HG02759 (cell line): ENCODE data around the gene ERC2.

Experiments
- ATAC-seq: cut with Tn5 transposase; IDR thresholded peaks from one replicate; pipeline ENCODE4 v1.9.1; 2021; ENCODE audit warnings: mild to moderate bottlenecking, moderate library complexity; ENCODE audit not compliant: unreplicated experiment

ERC2 gene

DNA sequence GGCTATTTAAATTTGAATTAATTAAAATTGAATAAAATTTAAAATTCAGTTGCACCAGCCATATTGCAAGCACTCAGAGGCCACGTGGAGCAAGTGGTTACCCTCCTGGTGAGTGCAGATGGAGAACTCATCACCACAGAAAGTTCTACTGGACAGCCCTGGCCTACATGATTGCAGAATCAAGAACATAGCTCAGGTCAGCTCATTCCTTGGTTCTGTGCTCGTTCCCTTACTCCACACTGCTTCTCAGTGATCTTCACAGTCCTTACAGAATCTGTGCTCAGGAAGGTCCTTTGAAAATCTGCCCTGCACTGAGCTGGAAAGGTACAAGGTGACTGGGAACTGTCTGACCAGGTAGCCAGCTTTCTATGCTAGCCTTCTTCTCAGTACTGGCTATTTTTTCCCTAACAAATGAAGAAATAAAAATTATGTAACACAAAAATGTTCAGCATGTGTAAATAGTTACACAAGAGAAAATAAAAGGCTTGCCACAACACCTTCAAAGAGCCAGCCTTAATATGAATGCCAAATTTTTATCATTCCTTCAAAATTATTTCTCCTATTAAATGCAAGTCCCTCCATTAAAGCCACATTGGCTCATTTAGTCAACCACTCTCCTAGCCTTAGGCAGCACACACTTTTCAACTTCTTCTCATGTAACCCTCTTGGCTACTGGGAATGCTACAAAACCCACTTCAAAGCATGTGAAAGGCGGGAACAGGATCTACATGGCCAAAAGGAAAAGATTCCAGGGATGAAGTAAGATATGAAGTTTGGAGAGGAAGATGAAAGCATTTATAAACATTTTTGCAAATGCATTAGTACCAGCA, 654.8 kb downstream of the ERC2 start:
- ATAC-seq = no peak

DNA sequence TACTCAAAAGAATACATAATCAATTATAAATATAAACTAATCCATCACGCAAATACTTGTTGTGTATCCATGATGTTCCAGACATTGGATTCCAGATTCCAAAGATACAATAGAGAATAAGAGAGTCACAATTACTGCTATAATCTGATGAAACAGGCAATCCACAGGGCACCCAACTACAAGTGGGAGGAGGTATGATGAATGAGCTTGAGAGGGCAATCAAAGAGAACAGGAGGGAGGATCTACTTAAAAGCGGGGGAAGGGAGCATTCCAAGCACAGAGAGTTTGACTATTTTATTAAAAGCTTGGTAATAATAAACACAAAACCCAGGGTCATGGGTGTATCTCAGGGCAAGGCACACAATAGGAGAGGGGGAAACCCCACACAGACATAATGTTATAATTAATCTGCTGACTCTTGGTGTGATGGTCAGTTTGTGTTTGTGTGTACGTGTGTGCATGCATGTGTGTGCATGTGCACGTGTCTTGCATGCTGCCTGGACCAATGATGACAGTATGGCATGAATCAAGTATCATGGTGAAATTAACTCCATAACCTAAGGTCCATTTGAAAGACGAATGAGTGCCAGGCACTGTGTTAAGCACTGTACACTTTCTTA, 655.8 kb downstream of the ERC2 start:
- no peak for ATAC-seq

DNA sequence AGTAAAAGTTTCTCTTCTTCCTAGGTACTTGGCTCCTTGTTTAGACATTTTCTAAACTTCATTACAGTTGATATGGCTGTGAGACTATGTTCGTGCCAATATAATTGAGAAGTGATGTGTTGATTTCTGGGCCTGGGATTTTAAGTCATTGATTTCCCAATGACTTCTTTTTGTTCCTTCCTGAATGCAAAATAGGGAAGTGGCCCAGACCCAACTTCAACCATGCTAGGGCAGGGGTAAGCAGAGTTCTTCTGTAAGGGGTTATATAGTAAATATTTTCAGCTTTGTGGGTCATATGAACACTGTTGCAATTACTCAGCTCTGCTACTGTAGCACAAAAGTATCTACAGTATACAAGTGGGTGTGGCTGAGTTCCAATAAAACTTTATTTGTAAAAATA, 661.1 kb downstream of the ERC2 start:
- no peak for ATAC-seq

DNA sequence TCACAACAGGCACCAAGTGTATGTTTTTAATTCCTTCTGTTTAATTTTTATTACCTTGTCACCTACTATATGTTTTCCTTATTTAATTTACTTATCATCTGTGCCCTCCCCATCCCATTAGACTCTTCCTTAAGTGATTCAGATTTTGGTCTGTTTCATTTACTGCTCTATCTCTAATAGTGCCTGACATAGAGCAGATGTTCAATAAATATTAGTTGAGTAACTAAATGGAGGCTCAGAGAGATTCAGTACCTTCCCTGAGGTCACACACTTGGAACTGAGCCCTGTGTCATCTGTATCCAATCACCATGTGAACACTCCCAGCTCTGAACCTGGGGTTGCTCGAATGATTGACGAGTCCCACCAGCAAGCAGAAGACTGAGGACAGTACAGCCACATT, 663.1 kb downstream of the ERC2 start:
- no peak for ATAC-seq

DNA sequence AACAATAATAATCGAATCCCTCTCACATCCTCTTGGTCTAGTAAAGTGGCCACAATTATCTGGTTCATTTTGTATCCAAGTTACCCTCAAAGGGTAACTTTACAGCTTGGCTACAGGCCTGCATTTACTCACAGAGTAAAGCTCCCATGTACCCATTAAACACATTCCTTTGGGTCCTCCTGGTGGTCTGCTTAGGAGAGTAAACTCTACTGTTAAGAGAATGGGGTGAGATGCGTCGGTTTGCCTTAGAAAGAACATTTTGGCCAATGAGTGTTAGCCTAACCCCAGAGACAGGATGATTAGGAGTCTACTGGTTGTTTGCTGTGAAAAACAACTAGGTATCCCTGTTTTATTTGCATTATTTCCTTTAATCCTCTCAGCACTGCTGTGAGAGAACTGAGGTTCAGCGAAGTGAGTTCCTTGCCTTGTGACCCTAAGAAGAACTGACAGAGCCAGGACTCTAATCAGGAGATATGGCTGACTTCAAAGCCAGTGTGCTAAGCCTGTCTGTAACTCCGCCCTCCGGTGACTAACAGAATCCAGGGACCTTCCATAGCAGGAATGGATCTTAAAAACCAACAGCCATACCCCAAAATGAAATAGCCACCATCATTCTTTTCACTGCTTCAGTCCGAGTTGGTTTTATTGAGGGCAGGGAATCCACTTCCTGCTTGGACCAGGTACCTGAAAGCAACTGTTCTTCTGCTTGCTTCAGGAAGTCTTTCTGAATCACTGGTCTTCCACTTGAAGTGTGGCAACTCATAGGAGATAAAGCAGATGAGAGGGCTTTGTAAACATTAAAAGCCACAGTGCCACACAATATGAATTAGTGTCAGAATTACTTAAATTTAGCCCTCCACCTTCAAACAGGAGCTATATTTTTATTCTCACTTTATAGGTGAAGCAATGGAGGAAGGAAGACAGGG, 663.8 kb downstream of the ERC2 start:
- no peak for ATAC-seq

DNA sequence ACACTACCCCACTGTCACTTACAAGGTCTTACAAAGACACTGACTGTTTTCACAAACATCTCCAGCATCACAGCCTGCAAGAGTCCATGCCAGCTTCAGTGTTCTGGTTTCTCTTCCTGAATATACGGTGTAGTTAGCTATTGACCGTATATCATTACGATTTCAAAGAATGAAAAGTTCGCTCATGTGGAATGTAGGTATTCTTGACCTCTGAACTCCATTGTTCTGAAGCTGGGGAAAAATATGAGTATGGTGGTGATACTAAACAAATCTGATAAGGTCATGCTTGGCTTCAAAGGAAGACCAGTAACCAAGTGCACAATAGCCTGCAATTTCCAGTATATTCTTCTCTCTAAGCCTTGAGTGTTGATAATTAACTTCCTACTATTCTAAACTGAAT, 665.5 kb downstream of the ERC2 start:
- no peak for ATAC-seq

DNA sequence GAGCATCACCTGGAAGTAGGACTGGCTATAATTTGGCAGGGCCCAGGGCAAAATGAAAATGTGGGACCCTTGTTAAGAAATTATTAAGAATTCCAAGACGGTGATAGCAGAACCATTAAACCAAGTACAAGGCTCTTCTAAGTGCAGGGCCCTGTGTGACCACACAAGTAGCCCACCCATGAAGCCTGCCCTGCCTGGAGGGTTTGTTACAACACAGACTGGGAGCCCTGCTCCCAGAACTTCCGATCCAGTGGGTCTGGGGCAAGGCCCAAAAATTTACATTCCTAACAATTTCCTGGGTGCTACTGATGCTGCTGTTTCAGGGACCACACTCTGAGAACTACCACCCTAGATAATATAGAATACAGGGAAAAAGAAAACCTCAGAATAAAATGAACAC, 666.6 kb downstream of the ERC2 start:
- no peak for ATAC-seq

DNA sequence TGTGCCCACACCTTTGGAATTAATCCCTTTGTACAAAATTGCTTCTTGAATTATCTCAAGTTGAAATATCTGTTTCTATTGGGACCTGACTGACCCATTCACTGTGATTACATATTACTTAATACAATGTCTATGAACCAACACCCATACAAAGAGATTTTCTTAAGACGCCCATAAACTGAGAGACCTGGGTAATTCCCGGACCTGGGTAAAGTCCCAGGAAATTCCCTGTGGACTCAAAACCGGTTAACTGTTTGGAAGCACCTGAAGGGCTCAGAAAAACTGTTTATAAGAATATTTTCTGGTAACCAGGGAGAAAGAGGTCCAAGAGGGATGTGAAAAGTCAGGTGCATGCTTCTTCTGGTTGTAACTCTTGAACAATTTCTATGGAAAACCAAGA, 667.2 kb downstream of the ERC2 start:
- ATAC-seq = no peak

DNA sequence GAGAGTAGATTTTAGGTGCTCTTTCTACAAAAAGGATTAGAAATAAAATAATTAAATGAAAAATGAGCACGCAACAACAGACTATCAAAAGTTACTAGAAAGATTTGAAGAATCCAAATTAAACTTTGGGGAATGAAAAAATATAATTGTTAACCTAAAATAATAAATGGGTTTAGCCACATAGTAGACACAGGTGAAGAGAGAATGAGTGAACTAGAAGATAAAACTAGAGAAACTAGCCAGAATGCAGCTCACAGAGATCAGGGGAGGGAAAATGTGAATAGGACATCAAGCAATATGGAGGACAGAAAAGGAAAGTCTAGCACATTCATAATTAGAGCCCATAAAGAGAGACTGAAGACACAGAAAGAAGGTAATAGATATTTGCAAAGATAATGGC, 670.5 kb downstream of the ERC2 start:
- ATAC-seq = no peak

DNA sequence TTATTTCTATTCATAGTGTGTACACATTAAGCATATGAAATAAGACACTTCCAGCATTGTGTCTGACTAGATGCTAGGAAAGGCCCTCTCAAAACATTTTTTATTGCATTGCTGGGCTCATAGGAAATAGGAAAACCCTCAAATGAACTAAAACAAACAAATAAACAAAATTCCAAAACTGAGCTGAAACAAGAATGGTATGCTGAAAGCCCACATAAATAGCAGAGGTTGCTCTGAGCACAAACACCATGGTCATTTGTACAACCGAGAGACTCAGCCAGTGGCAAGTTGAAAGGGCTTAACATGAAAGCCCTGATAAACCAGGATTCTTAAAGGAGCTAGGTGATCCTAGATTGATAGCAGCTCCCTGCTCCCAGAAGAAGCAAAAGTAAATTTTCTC, 671.2 kb downstream of the ERC2 start:
- ATAC-seq = no peak

DNA sequence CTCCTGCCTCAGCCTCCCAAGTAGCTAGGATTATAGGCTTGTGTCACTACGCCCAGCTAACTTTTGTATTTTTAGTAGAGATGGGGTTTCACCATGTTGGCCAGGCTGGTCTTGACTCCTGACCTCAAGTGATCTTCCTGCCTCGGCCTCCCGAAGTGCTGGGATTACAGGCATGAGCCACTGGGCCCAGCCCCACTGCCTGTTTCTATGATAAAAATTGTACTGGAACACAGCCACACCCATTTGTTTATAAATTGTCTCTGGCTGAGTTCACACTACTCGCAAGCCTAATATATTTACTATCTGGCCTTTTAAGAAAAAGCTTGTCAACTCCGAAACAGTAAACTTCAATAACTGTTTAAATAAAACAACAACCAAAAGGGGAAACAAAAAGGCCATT, 671.7 kb downstream of the ERC2 start:
- no peak for ATAC-seq

DNA sequence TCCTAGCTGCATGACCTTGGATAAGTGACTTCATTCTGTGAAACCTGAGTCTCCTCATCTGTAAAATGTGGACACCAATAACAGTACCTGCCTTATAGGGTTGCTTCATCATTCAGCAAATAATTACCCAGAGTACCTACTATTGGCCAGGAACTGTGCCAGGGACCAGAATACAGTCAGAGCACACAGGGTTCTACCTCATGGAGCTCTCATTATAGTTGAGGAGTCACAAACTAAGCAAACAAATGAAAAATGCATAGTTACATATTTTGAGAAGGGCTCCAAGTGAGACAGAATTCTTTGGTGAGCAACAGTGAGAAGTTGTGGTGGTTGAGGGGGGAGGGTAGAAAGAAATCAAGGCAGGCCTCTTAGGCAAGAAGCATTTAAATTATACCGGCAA, 672.5 kb downstream of the ERC2 start:
- no peak for ATAC-seq

DNA sequence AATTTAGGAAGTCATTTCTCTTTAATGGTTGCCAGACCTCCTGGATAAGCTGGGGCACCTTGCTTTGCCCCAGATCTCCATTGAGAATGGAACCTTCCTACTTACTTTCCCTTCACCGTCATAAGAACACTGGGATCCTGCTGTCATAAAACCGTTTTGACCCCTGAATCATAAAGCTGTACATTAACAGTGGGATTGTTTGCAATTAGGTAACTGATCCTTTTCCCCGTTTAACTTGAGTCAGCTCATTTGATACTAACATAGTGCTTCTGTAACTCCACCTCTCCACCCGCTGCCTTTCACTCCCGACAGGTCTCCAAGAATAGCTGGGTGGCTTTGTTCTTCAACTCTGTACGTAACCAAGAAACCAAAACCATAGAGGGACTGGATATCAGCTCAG, 673.0 kb downstream of the ERC2 start:
- no peak for ATAC-seq

DNA sequence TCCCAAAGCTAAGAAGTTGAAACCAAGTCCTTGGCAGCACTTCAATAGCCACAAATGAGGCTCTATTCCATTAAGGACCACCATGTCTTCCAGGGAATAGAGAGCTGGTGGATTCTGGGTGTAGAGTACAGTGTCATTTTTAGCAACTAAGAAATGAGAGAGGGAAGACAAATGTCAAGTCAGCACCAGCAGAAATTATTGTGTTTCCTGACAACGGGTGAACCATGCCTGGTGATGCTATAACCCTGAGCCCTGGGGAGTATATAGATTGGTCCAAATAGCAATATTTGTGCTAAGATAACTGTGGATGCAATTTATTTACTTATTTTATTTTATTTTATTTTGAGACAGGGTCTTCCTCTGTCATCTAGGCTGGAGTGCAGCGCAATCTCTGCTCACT, 675.5 kb downstream of the ERC2 start:
- no peak for ATAC-seq

DNA sequence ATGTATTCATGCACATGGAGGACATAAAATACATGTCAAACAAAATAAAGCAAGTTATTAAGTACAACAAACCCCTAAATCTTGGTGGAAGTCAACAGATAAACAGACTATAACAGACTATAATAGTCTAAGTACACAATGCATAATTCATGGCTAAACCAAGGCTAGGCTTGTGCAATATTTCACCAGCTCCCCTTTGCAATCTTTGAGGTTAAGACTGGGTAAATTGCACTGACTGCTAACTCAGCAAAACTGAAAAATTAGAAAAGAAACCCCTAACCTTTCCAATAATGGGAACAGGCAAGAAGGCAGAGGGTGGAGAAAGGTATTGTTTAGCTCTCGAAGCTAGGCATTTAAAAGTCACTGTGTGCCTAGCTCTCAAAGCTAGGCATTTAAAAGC, 676.3 kb downstream of the ERC2 start:
- no peak for ATAC-seq

DNA sequence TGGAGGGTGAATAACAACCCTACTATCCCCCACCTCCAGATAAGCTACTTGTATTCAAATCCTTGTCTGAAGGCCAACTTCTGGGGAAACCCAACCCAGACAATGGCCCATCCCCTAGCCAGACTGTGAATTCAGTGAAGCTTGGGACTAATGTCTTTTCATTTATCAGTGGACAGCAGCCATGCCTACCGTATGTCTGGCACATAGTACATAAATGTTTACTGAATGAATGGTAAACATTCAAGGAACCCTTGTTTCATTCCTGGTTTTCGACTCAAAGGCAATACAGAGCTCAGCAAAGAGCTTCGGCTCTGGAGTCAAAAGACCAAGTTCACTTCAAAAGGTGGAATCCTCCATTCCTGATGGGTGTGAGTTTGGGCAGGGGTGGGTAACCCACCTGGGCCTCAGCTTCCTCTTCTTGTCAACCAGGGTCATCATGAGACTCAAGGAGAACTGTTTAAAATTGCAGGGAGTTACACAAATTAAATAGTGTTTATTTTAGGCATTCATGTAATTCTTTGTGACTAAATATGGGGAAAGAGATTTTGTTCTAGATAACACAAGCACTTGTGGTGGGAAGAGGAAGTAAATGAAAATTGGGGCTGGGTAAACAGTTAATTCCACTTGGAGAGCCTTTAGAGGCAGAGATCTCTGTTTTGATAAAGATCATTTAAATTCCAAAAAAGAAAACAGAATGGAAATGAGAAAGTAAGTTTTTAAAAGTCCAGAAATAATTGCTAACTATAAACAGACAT, 677.5 kb downstream of the ERC2 start:
- no peak for ATAC-seq

DNA sequence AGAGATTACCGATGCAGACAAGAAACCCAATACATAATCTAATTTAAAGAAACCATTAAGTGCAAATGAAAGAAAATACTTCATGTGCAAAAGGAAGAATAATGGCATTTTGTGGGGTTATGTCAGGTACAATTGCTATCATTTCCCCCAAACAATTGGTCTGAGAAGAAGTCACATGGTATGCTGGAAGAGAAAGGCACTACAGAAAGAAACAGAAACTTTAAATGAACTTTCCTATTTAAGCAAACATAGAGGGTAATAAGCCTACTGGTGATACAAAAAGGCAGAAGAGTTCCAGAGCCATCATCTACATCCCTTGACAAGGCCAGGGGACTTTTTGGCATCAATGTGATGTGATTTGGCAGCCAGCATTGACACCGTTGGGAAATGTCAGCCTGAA, 678.8 kb downstream of the ERC2 start:
- no peak for ATAC-seq

DNA sequence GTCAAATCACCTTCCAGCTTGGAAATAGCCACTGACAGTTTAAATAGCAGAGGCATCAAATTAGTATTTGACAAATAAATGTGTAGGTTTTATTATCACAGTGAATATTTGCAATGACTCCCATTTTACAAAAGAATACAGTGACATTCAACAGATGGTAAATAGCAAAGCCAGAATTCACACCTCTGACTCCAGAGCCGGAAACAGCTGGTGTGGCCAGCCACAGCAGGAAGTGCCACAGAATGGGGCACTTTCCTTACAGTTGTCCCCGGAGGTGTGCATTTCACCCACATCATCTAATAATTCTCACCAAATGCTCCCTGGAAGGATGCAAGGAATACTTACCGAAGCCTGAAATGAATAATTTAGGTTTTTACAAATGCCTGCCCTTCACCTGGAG, 685.5 kb downstream of the ERC2 start:
- no peak for ATAC-seq

DNA sequence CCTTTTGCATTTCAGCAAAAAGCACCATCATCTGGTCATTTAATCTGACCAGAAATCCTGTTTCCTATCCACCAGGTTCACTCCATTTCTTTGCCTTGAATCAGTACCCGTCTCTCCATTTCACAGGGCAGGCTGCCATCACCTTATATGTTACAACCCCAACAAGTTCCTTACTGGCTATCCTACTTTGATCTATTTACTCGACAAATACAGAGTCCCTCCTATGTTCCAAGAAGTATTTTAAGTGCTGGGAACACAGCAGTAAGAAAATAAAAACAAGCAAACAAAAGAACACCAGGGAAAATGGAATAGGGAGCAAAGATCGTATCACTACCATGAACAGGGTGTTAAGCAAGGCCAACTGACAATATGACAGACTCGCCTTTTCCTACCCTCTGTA, 685.9 kb downstream of the ERC2 start:
- no peak for ATAC-seq

DNA sequence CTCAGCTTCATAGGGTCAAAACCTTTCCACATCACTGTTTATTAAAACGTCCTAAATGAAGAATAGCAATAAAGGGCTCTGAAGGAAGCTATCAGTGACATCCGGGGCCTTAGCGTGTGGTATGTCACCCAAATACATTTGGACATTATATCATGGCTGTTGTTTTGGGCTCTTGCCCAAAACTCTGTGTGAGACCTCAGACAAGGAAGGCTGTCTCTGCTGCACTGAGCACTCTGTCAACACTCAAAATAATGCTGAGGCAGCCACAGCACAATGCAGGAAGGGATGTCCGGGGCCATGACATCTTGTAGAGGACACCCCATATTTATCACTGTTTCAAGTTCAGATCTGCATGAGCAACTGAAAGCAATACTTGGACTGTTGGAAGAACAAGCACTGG, 687.4 kb downstream of the ERC2 start:
- ATAC-seq = no peak

DNA sequence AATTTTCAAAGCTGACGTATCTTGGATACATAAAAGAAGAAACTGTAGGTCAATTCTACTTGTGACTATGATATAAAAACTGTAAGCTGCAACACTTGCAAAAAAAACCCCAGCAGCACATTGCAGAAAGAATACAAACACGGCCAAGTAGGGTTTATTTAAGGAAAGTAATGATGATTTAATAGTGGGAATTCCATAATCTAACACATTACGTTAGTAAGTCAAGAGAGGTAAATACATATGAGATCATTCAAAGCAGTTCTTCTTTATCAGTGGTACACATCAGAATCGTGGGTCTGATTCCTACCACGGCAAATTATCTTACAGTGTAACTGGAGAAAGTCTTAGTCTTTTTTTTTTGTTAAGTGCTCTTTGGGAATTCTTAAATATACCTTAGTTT, 688.7 kb downstream of the ERC2 start:
- no peak for ATAC-seq
